CD8-positive, alpha-beta memory T cell (primary cell): Measurements from ENCODE around the gene ARHGEF25. TPM values are rescaled to one million over a fixed set of nuclear protein-coding genes. Genes with fewer than 3 reads are reported as not detected.
"Not testable (repeated sequence)": the region's sequence is repeated elsewhere in the genome, so short reads cannot be mapped to it uniquely, and the experiment has no call there.

Experiments used
- CTCF ChIA-PET: fragments of 350-600 bp; sonication (Branson Sonifier 250); formaldehyde crosslinking; loops from one replicate; lab custom pipeline; 2021; ENCODE audit warnings: antibody characterized with exemption; lab: Charles Lee
- POLR2A ChIA-PET: fragments of 350-600 bp; sonication (Branson Sonifier 250); formaldehyde crosslinking; loops from one replicate; lab custom pipeline; 2021; ENCODE audit warnings: antibody characterized with exemption; lab: Charles Lee
- DNase-seq, 5 donors: peaks; one replicate each; pipeline versions ENCODE4 v3.0.0 to v3.0.0-alpha.2; 2020 to 2022; ENCODE audit warnings: mixed read lengths in 1 of 5
- H3K27ac ChIP-seq: one replicate; pipeline ENCODE4 v1.7.0; 2013; ENCODE audit warnings: low read depth, mild to moderate bottlenecking, low read length, moderate library complexity
- H3K27me3 ChIP-seq: 2 replicates; pipeline ENCODE4 v1.7.0; 2013; ENCODE audit warnings: low read length, mild to moderate bottlenecking; ENCODE audit not compliant: insufficient read depth, poor library complexity, severe bottlenecking
- H3K36me3 ChIP-seq: 2 replicates; pipeline ENCODE4 v1.7.0; 2013; ENCODE audit warnings: mild to moderate bottlenecking, low read length, moderate library complexity; ENCODE audit not compliant: insufficient read depth
- H3K4me1 ChIP-seq: 2 replicates; pipeline ENCODE4 v1.7.0; 2013; ENCODE audit warnings: mild to moderate bottlenecking, low read length, moderate library complexity; ENCODE audit not compliant: insufficient read depth
- H3K4me3 ChIP-seq: 2 replicates; pipeline ENCODE4 v1.7.0; 2013; ENCODE audit warnings: mild to moderate bottlenecking, low read length
- H3K9me3 ChIP-seq: 2 replicates; pipeline ENCODE4 v1.7.0; 2013; ENCODE audit warnings: mild to moderate bottlenecking, low read length
- H3K27ac Mint-ChIP-seq, 8 donors: one replicate each; pipeline ENCODE4 v1.8.0; 2020 to 2021; ENCODE audit warnings: mixed read lengths in 8 of 8, mild to moderate bottlenecking in 6 of 8, inconsistent platforms in 3 of 8, moderate library complexity in 3 of 8
- H3K27me3 Mint-ChIP-seq, 2 donors: one replicate each; pipeline ENCODE4 v1.8.0; 2020 to 2021; ENCODE audit warnings: mixed read lengths in 2 of 2, mild to moderate bottlenecking in 1 of 2, moderate library complexity in 1 of 2
- H3K36me3 Mint-ChIP-seq, 3 donors: one replicate each; pipeline ENCODE4 v1.8.0; 2020 to 2021; ENCODE audit warnings: mixed read lengths in 3 of 3, inconsistent platforms in 1 of 3, mild to moderate bottlenecking in 1 of 3
- H3K4me1 Mint-ChIP-seq, 3 donors: one replicate each; pipeline ENCODE4 v1.8.0; 2020 to 2021; ENCODE audit warnings: mixed read lengths in 3 of 3, inconsistent platforms in 1 of 3, mild to moderate bottlenecking in 1 of 3
- H3K4me3 Mint-ChIP-seq, 7 donors: one replicate each; pipeline ENCODE4 v1.8.0; 2020 to 2021; ENCODE audit warnings: mixed read lengths in 7 of 7, mild to moderate bottlenecking in 6 of 7, moderate library complexity in 4 of 7, inconsistent platforms in 2 of 7
- H3K9me3 Mint-ChIP-seq, 5 donors: one replicate each; pipeline ENCODE4 v1.8.0; 2020 to 2022; ENCODE audit warnings: mixed read lengths in 5 of 5, mild to moderate bottlenecking in 3 of 5, moderate library complexity in 2 of 5, inconsistent platforms in 1 of 5
- polyA plus RNA-seq: library from polyadenylated mRNA; unstranded; fragments of 300-500 nt; fragmentation: Illumina TruSeq; gene quantifications from one replicate; pipeline ENCODE4 v1.2.3, GENCODE V29; 2021
- total RNA-seq, 2 experiments: library from RNA; stranded (reverse); gene quantifications; one replicate each; pipeline ENCODE4 v1.2.3, GENCODE V29; 2021

ARHGEF25 gene
- total and polyA plus RNA-seq, 3 experiments from 2014 or later = 1.4 to 1.9 TPM; not detected in 1

- DNase-seq = no peak
- H3K9me3 Mint-ChIP-seq = no peaks in the 10 kb centered on the region
- H3K27me3 Mint-ChIP-seq = peaks cover 7 to 14% of the 10 kb centered on the region in 2 donors
- POLR2A ChIA-PET = no interaction called here
- Histone ChIP-seq H3K27ac (no peak overlapping the region), H3K36me3 (no peaks in the 10 kb centered on the region), H3K4me3 (no peak overlapping the region), H3K27me3 (no peaks in the 10 kb centered on the region), H3K4me1 (peaks cover 14% of the 10 kb centered on the region), H3K9me3 (no peaks in the 10 kb centered on the region)
- H3K36me3 Mint-ChIP-seq = peaks cover 0 to 7% (median 1%) of the 10 kb centered on the region in 3 donors
- H3K4me3 Mint-ChIP-seq = no peak overlapping the region
- peaks cover 17 to 22% (median 19%) of the 10 kb centered on the region in 3 donors for H3K4me1 Mint-ChIP-seq
- CTCF ChIA-PET = no interaction called here
- no peak overlapping the region for H3K27ac Mint-ChIP-seq
Measured at GRCh38 chr12:57586832-57587429, 24.3 kb upstream of the ARHGEF25 start.

DNA sequence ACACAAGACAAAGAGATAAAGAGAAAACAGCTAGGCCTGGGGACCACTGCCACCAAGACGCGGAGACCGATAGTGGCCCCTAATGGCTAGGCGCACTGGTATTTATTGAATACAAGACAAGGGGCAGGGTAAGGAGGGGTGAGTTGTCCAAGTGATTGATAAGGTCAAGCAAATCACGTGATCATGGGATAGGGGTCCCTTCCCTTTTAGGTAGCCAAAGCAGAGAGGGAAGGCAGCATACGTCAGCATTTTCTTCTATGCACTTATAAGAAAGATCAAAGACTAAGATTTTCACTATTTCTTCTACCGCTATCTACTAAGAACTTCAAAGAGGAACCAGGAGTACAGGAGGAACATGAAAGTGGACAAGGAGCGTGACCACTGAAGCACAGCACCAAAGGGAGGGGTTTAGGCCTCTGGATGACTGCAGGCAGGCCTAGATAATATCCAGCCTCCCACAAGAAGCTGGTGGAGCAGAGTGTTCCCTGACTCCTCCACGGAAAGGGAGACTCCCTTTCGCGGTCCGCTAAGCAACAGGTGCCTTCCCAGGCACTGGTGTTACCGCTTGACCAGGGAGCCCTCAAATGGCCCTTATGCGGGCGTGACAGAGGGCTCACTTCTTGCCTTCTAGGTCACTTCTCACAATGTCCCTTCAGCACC is 22.2 kb upstream of the ARHGEF25 start:
- H3K27ac ChIP-seq, DNase-seq, H3K9me3 Mint-ChIP-seq, H3K27me3 ChIP-seq, H3K27me3 Mint-ChIP-seq, CTCF ChIA-PET, H3K4me3 ChIP-seq, H3K9me3 ChIP-seq, H3K27ac Mint-ChIP-seq, H3K36me3 ChIP-seq: not testable (repeated sequence)
- Mint-ChIP-seq H3K4me1 (peaks cover 29 to 36% (median 35%) of the 10 kb centered on the region in 3 donors), H3K4me3 (peak overlapping the region in 1 of 7 donors; percentile 42), H3K36me3 (peaks cover 0 to 15% (median 0%) of the 10 kb centered on the region in 3 donors)
- POLR2A ChIA-PET = interaction anchor here (0.7 kb wide), 1 partner anchor 1645 kb away, joined by 5 read pairs; no protein-coding TSS in a partner anchor
- H3K4me1 ChIP-seq = peaks cover 26% of the 10 kb centered on the region

- Histone ChIP-seq H3K27me3 (no peaks in the 10 kb centered on the region), H3K27ac (peak overlapping the region; percentile 64)
- peaks cover 0 to 26% (median 0%) of the 10 kb centered on the region in 3 donors for H3K36me3 Mint-ChIP-seq
Measured at GRCh38 chr12:57590479-57590863, 20.8 kb upstream of the ARHGEF25 start.

GRCh38 chr12:57590864-57591781 is 20.1 kb upstream of the ARHGEF25 start, which contains the start of gene PIP4K2C:
PIP4K2C (plus strand) TSS chr12:57591192; CDS start chr12:57591290, 98 bp downstream.
- H3K4me3 Mint-ChIP-seq = peak within 1 kb of the TSS; percentile 85 to 91 (median 91)

More at GRCh38 chr12:57590479-57590863, 20.8 kb upstream of the ARHGEF25 start:
- Histone ChIP-seq H3K4me3 (peak overlapping the region; percentile 84), H3K4me1 (peaks cover 26% of the 10 kb centered on the region), H3K9me3 (no peaks in the 10 kb centered on the region), H3K36me3 (peaks cover under 1% of the 10 kb centered on the region)
- Mint-ChIP-seq H3K27me3 (peaks cover 2 to 6% of the 10 kb centered on the region in 2 donors), H3K9me3 (no peaks in the 10 kb centered on the region), H3K27ac (peak overlapping the region; percentile 76 to 95 (median 88)), H3K4me1 (peaks cover 29 to 39% (median 38%) of the 10 kb centered on the region in 3 donors), H3K4me3 (peak overlapping the region; percentile 85 to 91 (median 91))
- no peak for DNase-seq
- POLR2A ChIA-PET = interaction anchor here (1.7 kb wide), 1 partner anchor 20 kb away, joined by 6 read pairs; the partner anchor contains the start of gene ARHGEF25
- CTCF ChIA-PET = interaction anchor here (0.9 kb wide), 1 partner anchor 154 kb away, joined by 3 read pairs; the partner anchor contains the start of gene TSPAN31

DNA sequence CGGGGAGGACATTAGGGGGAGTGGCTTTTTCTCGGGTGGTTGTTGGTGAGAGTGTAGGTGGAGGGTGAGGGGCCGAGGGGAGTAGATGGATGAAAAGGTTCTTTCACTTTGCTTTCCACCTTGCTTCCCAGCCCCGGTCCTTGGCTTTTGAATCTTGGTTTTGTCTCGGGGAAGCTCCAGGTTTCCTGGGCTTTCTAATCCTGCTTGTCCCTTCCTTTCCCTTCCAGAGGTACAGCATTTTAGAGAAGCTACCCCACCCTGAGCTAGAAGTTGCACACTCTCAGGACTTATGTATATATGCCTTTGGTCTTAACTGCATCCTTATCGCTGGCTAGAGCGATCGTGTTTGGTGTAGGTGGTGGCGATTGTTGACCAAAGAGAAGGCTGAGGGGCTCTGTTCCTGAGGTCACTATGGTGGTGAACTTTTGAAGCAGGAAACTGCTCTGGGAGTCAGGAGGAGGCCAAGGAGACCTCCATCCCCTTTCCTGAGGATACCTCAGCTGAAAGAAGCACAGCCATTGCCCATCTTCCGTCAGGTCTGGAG is 19.4 kb upstream of the ARHGEF25 start:
- peak overlapping the region; percentile 85 to 91 (median 91) for H3K4me3 Mint-ChIP-seq
- H3K36me3 ChIP-seq = peaks cover 12% of the 10 kb centered on the region
- H3K36me3 Mint-ChIP-seq = peaks cover 0 to 38% (median 6%) of the 10 kb centered on the region in 3 donors
- ChIA-PET CTCF (interaction anchor here (1.0 to 4.1 kb wide), 3 partner anchors 9 to 28 kb away, joined by 3 to 26 read pairs (median 17); no protein-coding TSS in a partner anchor), POLR2A (interaction anchor here (1.1 to 1.7 kb wide), 2 partner anchors 19 to 112 kb away, joined by 4 to 6 read pairs; partner anchors contain the start of genes ARHGAP9 and ARHGEF25)
- peak overlapping the region; percentile 84 for H3K4me3 ChIP-seq
- peak overlapping the region; percentile 64 for H3K27ac ChIP-seq
- H3K9me3 Mint-ChIP-seq = no peaks in the 10 kb centered on the region
- H3K27me3 ChIP-seq = no peaks in the 10 kb centered on the region
- H3K4me1 Mint-ChIP-seq = peaks cover 29 to 39% (median 38%) of the 10 kb centered on the region in 3 donors
- H3K27ac Mint-ChIP-seq = peak overlapping the region; percentile 76 to 98 (median 92)
- no peaks in the 10 kb centered on the region for H3K9me3 ChIP-seq
- peaks cover 0 to 2% of the 10 kb centered on the region in 2 donors for H3K27me3 Mint-ChIP-seq
- peaks cover 26% of the 10 kb centered on the region for H3K4me1 ChIP-seq
- DNase-seq = no peak

More at GRCh38 chr12:57590864-57591781, 20.1 kb upstream of the ARHGEF25 start, which contains the start of gene PIP4K2C:
- no peaks in the 10 kb centered on the region for H3K9me3 Mint-ChIP-seq
- Histone ChIP-seq H3K4me3 (peak within 1 kb of the TSS; percentile 84), H3K4me1 (peaks cover 26% of the 10 kb centered on the region), H3K27ac (peak within 1 kb of the TSS; percentile 64), H3K9me3 (no peaks in the 10 kb centered on the region), H3K27me3 (no peaks in the 10 kb centered on the region), H3K36me3 (peaks cover 7% of the 10 kb centered on the region)
- ChIA-PET CTCF (interaction anchor here (0.9 to 4.1 kb wide), 4 partner anchors 8 to 153 kb away, joined by 3 to 26 read pairs (median 10); partner anchors contain the start of gene TSPAN31), POLR2A (interaction anchor here (1.1 to 1.7 kb wide), 2 partner anchors 19 to 111 kb away, joined by 4 to 6 read pairs; partner anchors contain the start of genes ARHGAP9 and ARHGEF25)
- H3K36me3 Mint-ChIP-seq = peaks cover 0 to 32% (median 4%) of the 10 kb centered on the region in 3 donors
- peaks cover under 1 to 2% of the 10 kb centered on the region in 2 donors for H3K27me3 Mint-ChIP-seq
- peaks cover 29 to 39% (median 38%) of the 10 kb centered on the region in 3 donors for H3K4me1 Mint-ChIP-seq
- peak within 1 kb of the TSS; percentile 76 to 98 (median 92) for H3K27ac Mint-ChIP-seq
- peak; percentile 70 to 86 (median 78) for DNase-seq

DNA sequence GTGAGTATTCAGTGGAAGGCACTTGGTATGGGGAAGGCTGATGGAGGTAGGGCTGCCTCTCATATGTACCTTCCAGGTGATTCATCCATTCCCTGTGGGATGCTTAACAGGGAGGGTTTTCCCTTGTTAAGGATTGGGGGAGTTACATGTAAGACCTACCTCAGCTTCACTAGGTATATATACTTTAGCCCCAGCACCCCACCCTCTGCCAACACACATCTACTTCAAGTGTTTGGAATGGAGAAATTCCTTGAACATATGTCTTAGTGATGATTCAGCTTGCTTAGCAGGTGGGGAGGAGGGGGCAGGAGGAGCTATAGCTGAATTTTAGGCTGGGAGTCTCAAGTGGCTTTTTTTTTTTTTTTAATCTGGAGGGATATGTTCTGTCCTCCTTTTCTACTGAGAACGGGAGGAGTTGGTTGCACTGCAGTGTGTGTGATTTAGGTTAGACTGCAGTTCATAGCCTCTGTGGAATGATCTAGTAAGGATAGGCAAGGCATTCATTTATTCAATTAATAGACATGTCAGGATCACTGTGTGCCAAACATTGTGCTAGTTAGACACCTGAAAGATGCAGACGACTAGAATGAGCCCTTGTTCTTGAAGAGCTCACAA is 18.6 kb upstream of the ARHGEF25 start:
- DNase-seq = no peak
- H3K27ac Mint-ChIP-seq = peak overlapping the region; percentile 56 to 95 (median 86)

More for the DNA sequence above, 18.6 kb upstream of the ARHGEF25 start:
- POLR2A ChIA-PET = interaction anchor here (0.7 kb wide), 1 partner anchor 223 kb away, joined by 12 read pairs; no protein-coding TSS in a partner anchor
- Histone ChIP-seq H3K9me3 (no peaks in the 10 kb centered on the region), H3K36me3 (peaks cover 17% of the 10 kb centered on the region), H3K27ac (no peak overlapping the region), H3K4me3 (peak overlapping the region; percentile 84), H3K4me1 (peaks cover 26% of the 10 kb centered on the region), H3K27me3 (no peaks in the 10 kb centered on the region)
- peaks cover 0 to 46% (median 11%) of the 10 kb centered on the region in 3 donors for H3K36me3 Mint-ChIP-seq
- CTCF ChIA-PET = interaction anchor here (1.0 to 4.1 kb wide), 6 partner anchors 7 to 96 kb away, joined by 3 to 26 read pairs (median 4); no protein-coding TSS in a partner anchor
- no peaks in the 10 kb centered on the region for H3K9me3 Mint-ChIP-seq
- H3K27me3 Mint-ChIP-seq = peaks cover 0 to 2% of the 10 kb centered on the region in 2 donors
- peak overlapping the region; percentile 85 to 91 (median 91) for H3K4me3 Mint-ChIP-seq
- H3K4me1 Mint-ChIP-seq = peaks cover 29 to 39% (median 38%) of the 10 kb centered on the region in 3 donors
